HG02938 (cell line): ENCODE data around the gene C2orf42.
"Not testable (repeated sequence)": the region's sequence is repeated elsewhere in the genome, so short reads cannot be mapped to it uniquely, and the experiment has no call there.

Source experiments
- ATAC-seq: cut with Tn5 transposase; IDR thresholded peaks from one replicate; pipeline ENCODE4 v1.9.1; 2021; ENCODE audit warnings: mild to moderate bottlenecking, moderate library complexity; ENCODE audit not compliant: unreplicated experiment

C2orf42 gene

GRCh38 chr2:70190418-70191243 lies at the start of gene C2orf42:
Gene C2orf42, minus strand, starts transcription at chr2:70191019. Its CDS starts 9,034 bp downstream, at chr2:70181985.
- ATAC-seq = peak; percentile 78

- ATAC-seq = no peak
These were observed 49.8 kb upstream of the C2orf42 start for GRCh38 chr2:70240599-70240998.

- no peak for ATAC-seq
These were observed 43.1 kb upstream of the C2orf42 start for GRCh38 chr2:70233926-70234325.

DNA sequence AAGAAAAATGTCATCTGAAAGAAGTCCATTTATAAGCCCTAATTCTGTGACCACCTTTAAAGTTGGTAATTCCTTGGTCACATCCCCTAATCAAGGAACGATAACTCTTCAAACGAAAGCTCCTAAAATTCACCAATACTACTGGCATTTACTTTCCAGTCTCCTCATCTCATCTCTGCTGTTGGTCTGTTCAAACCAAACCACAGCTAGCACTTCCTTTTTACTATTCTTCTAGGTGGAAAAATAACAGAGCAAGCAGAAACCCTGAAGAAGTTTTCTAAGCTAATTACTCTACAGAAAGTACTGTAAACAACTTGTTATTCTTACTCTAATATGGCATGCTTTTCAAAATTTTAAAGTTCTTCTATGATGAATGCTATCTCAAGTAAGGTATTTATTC lies 36.0 kb upstream of the C2orf42 start:
- no peak for ATAC-seq

DNA sequence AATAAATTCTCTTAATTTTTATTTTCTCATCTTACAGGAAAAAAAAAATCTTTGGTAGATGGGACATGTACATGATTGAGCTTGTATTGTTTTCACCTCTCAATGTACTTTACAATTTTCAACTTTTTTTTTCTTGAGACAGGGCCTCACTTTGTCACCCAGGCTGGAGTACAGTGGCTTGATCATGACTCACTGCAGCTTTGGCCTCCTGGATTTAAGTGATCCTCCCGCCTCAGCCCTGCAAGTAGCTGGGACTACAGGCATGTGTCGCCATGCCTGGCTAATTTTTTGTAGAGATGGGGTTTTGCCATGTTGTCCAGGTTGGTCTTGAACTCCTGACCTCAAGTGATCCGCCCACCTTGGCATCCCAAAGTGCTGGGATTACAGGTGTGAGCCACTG lies 32.5 kb upstream of the C2orf42 start:
- not testable (repeated sequence) for ATAC-seq

DNA sequence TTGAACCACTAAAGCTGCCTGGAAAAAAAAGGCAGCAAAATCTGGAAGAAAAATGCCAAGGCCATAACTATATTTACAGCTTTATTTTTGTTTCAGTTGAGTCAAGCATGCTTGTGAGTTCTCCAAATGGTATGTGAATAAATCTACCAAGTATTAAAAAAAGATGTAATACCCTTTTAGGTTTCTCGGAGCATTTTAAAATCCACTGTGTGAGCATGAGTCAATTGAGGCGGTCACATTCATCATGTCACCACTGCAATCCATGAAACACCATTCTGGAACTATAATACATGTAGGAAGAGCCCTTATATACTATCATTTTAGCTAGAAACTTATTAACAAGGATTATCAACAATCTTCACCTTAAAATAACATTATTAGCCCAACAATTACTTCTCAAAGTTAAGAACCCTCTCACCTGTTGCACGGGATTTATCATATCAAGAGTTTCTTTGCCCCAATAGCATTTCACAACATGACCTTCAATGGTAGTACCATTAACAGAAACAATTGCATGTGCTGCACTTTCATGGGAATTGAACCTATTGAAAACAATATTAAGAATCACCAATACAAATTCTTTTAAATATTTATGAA lies 24.2 kb upstream of the C2orf42 start:
- no peak for ATAC-seq

- no peak for ATAC-seq
These were observed 23.5 kb upstream of the C2orf42 start for GRCh38 chr2:70214365-70214764.

GRCh38 chr2:70212298-70212932 lies 21.6 kb upstream of the C2orf42 start:
- no peak for ATAC-seq

DNA sequence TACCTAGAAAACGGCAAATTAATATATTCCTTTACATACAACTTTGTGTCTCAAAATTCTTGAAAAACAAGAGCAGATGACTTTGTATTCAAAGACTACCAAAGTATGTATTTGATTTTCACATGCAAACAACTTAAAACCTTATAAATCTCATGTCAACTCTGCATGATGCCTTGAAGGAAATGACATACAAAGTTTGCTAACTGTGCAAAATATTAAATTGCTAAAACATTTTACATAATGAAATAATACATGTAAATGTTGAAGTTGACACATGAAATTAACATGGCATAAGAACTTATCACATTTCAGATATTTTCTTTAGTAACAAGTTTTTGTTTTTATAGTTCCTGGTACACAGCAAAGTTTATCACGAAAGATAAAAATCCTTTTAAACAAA lies 20.8 kb upstream of the C2orf42 start:
- ATAC-seq = no peak

- ATAC-seq = no peak
These were observed 13.6 kb upstream of the C2orf42 start for GRCh38 chr2:70204452-70204851.

DNA sequence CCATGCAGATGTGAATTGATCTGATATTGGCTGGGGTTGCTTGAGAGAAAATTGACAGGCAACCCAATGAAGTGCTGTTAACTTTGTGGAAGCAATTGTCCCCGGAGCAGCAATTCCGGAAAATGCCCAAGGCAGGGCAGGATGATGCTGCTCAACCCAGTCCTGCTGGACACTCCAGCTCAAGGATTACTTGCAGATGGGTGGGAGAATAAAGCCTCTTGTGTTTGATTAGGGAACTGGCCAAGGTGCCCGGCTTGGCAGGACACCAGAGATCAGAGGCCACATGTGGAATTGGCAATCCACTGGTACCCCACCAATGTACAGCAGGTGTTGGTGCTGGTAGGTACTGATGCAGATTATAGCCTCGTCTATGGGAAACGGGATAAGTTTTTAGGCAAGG lies 12.3 kb upstream of the C2orf42 start:
- no peak for ATAC-seq

GRCh38 chr2:70202236-70202806 lies 11.5 kb upstream of the C2orf42 start:
- no peak for ATAC-seq

DNA sequence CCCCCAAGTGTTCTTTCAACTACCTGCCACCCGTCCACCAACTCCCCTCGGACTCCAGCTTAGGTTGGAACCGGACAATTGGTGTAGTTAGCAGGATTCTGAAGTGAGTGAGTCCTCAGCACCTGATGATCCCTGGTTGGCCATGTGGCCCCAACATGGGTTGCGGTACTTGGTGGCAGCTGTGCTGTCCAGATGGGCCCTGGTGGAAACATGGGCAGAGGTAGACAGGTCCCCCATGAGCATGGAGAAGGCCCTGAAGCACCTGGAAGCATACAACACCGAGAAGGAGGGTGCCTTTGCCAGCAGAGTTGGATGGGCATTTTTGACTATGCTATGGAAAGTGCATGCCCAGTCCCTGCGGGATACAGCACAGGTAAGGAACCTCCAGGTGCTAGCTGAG lies 11.0 kb upstream of the C2orf42 start:
- no peak for ATAC-seq

DNA sequence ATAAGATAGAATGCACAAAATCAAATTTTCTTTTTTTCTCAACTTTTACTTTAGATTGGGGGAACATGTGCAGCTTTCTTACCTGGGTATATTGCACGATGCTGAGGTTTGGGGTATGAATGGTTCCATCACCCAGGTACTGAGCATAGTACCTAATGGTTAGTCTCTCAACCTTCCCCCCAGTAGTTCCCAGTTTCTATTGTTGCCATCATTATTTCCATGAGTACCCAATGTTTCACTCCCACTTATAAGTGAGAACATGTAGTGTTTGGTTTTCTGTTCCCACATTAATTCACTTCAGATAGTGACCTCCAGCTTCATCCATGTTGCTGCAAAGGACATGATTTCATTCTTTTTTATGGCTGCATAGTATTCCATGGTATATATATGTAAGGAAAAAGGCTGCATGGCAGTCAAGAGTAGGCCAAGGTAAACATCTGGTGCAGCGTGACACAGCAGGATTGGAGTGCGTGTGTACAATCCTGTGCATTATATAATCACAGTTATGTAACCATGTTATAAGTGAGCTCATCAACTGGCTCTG lies 10.5 kb upstream of the C2orf42 start:
- no peak for ATAC-seq

DNA sequence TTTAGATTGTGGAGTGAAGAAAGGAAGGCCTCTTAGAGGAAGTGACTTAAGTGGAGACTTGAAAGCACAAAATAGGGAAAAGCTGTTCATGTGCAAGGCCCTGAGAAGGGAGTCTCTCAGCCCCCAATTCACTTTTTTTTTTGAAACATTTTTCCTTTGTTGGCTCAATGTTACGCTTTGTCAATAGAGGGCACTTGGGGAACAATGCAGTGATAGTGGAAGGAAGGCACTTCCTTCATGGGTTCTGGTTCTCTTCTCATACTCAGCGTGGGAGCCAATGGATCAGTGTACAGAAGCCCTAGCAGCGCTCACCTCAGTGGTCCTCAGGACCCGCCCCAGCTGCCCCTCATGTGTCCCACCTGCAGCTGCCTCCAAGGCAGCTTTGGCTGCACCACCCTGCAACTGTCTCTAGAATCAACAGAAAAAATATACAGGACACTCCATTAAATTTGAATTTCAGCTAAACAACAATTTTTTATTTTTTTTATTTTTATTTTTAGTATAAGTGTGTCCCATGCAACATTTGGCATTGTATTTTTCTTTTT lies 8.6 kb upstream of the C2orf42 start:
- no peak for ATAC-seq

DNA sequence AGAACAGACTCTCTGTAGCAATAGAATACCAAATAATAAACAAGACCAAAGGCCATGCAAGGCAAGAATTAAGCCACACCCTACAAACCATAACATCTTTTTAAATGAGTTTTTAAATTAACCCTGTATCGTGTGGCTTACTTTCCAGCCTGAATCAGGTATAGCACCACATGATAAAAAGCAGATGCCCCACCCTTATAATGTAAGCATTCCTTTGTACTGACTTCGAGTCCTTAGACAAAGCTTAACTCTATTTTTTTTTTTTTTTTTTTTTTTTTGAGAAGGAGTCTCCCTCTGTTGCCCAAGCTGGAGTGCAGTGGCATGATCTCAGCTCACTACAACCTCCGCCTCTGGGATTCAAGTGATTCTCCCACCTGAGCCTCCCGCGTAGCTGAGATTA lies 1.7 kb upstream of the C2orf42 start:
- ATAC-seq = no peak

- no peak for ATAC-seq
These were observed 471 bp upstream of the C2orf42 start for GRCh38 chr2:70191244-70191735.

DNA sequence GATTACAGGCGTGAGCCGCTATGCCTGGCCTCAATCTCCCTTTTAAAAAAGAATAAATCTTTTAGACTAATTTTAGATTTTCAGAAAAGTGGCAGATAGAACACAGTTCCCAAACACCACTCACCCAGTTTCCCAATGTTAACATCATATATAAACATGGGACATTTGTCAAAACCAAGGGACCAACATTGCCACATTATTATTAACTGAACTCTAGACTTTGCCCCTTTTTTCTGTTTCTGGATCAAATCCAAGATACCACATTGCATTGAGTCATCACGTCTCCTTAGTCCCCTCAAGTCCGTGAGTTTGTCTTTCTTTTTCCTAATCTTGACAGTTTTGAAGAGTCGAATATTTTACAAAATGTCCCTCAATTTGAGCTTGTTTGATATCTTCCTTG lies 2.4 kb downstream of the C2orf42 start:
- no peak for ATAC-seq

GRCh38 chr2:70187170-70187569 lies 3.6 kb downstream of the C2orf42 start:
- not testable (repeated sequence) for ATAC-seq

GRCh38 chr2:70182689-70183088 lies 8.1 kb downstream of the C2orf42 start:
- no peak for ATAC-seq

DNA sequence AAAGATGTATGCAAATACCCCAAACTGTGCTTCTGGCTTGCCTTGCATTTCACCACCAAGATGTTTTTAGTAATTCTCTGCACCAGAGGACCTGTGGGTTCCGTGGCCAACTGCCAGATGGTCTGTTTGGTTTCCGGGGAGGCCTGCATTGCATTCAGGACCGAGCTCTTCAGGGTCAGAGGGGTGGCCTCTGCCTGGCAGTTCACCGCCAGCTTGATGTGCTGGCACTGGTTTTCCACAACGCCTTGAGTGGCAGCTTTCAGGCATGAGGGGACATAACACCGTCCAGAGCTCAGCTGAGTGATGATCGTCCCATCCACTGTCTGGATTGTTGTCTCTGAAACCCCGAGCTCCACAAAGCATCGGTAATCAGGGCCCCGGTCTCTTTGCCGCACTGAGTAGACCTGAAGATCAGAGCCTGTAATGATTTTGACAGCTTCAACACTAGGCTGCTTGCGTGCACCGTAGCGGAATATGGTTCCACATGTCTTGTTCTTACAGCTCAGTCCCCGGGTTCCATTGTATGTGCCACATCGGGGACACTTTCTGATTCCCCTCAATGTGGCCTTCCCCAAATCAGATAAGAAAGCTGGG lies 9.4 kb downstream of the C2orf42 start:
- ATAC-seq = no peak
